Astrocyte (in vitro differentiated cells and primary cell): ENCODE data around the gene BICD1. TPM values are rescaled to one million over a fixed set of nuclear protein-coding genes. Genes with fewer than 3 reads are reported as not detected.
A peak's percentile ranks its signal among the peaks of the same experiment; 100 is the strongest.

Experiments
- DNase-seq: peaks from one replicate; pipeline ENCODE4 v3.0.0-alpha.2; 2010; ENCODE audit warnings: low read depth
- FAIRE-seq: peaks from 2 replicates; lab custom pipeline; 2011; peaks lifted over from hg19 to GRCh38; lab: Jason Lieb, UNC
- H2AFZ ChIP-seq: 2 replicates; pipeline ENCODE4 v1.6.0; 2012; ENCODE audit warnings: low read depth, low read length, inconsistent platforms
- H3K27ac ChIP-seq: 2 replicates; pipeline ENCODE4 v1.5.1; 2011; ENCODE audit warnings: low read depth, low read length, inconsistent platforms
- H3K27me3 ChIP-seq: 2 replicates; pipeline ENCODE4 v1.6.0; 2011; ENCODE audit warnings: low read length, inconsistent platforms; ENCODE audit not compliant: insufficient read depth
- H3K36me3 ChIP-seq: 2 replicates; pipeline ENCODE4 v1.5.1; 2011; ENCODE audit warnings: low read length, inconsistent platforms; ENCODE audit not compliant: insufficient read depth
- H3K4me1 ChIP-seq: 2 replicates; pipeline ENCODE4 v1.5.1; 2011; ENCODE audit warnings: low read length, inconsistent platforms; ENCODE audit not compliant: insufficient read depth
- H3K4me2 ChIP-seq: 2 replicates; pipeline ENCODE4 v1.6.0; 2012; ENCODE audit warnings: low read length, inconsistent platforms
- H3K4me3 ChIP-seq: 2 replicates; pipeline ENCODE4 v1.5.1; 2011; ENCODE audit warnings: low read depth, mild to moderate bottlenecking, low read length, inconsistent platforms; ENCODE audit not compliant: insufficient read depth
- H3K79me2 ChIP-seq: 2 replicates; pipeline ENCODE4 v1.6.0; 2012; ENCODE audit warnings: mild to moderate bottlenecking, low read length, inconsistent platforms; ENCODE audit not compliant: insufficient read depth
- H3K9ac ChIP-seq: 2 replicates; pipeline ENCODE4 v1.6.0; 2012; ENCODE audit warnings: mild to moderate bottlenecking, low read length, inconsistent platforms
- H3K9me3 ChIP-seq: 2 replicates; pipeline ENCODE4 v1.5.1; 2012; ENCODE audit warnings: low read depth, mild to moderate bottlenecking, low read length, inconsistent platforms; ENCODE audit not compliant: insufficient read depth
- H4K20me1 ChIP-seq: 2 replicates; pipeline ENCODE4 v1.6.0; 2012; ENCODE audit warnings: low read length, inconsistent platforms; ENCODE audit not compliant: insufficient read depth
- H3K27ac Mint-ChIP-seq: one replicate; pipeline ENCODE4 v1.8.0; 2021; ENCODE audit warnings: mild to moderate bottlenecking, mixed read lengths; ENCODE audit not compliant: unreplicated experiment
- H3K27me3 Mint-ChIP-seq: one replicate; pipeline ENCODE4 v1.8.0; 2021; ENCODE audit warnings: low read depth, mixed read lengths; ENCODE audit not compliant: unreplicated experiment
- H3K36me3 Mint-ChIP-seq: one replicate; pipeline ENCODE4 v1.8.0; 2021; ENCODE audit warnings: low read depth, mixed read lengths; ENCODE audit not compliant: unreplicated experiment
- H3K4me1 Mint-ChIP-seq: one replicate; pipeline ENCODE4 v1.8.0; 2021; ENCODE audit warnings: low read depth, mixed read lengths; ENCODE audit not compliant: unreplicated experiment
- H3K4me3 Mint-ChIP-seq: one replicate; pipeline ENCODE4 v1.8.0; 2021; ENCODE audit warnings: mild to moderate bottlenecking, moderate library complexity, mixed read lengths; ENCODE audit not compliant: unreplicated experiment
- H3K9me3 Mint-ChIP-seq: one replicate; pipeline ENCODE4 v1.8.0; 2021; ENCODE audit warnings: mild to moderate bottlenecking, mixed read lengths; ENCODE audit not compliant: unreplicated experiment
- CTCF ChIP-seq: IDR thresholded peaks from 2 replicates; pipeline ENCODE4 v1.5.1; 2011; ENCODE audit warnings: low read depth, mild to moderate bottlenecking, inconsistent platforms, low read length, moderate library complexity; ENCODE audit not compliant: insufficient read depth
- EZH2 ChIP-seq: IDR thresholded peaks from 2 replicates; pipeline ENCODE4 v1.6.1; 2012; ENCODE audit warnings: mild to moderate bottlenecking, low read length, inconsistent platforms; ENCODE audit not compliant: insufficient read depth
- total RNA-seq: library from RNA; stranded (reverse); gene quantifications from 2 replicates; pipeline ENCODE4 v1.2.1, GENCODE V29; 2021

The BICD1 gene
- total RNA-seq, 1 donor from 2014 or later: 28.7 TPM

- Histone ChIP-seq H3K27me3 (no peaks in the 10 kb centered on the region), H3K36me3 (no peaks in the 10 kb centered on the region), H3K4me1 (peaks cover 7% of the 10 kb centered on the region), H3K27ac (no peak overlapping the region), H3K4me3 (no peak overlapping the region), H3K4me2 (no peak overlapping the region), H3K9ac (no peak overlapping the region), H3K9me3 (no peaks in the 10 kb centered on the region), H3K79me2 (peaks cover 87% of the 10 kb centered on the region), H4K20me1 (peaks cover 54% of the 10 kb centered on the region), H2AFZ (no peak overlapping the region)
- peaks cover 4% of the 10 kb centered on the region for H3K9me3 Mint-ChIP-seq
- no peaks in the 10 kb centered on the region for H3K27me3 Mint-ChIP-seq
- no peak overlapping the region for H3K27ac Mint-ChIP-seq
- TF ChIP-seq CTCF (no peak), EZH2 (no peak)
- DNase-seq (no peak), FAIRE-seq (no peak)
- peaks cover 9% of the 10 kb centered on the region for H3K36me3 Mint-ChIP-seq
- no peak overlapping the region for H3K4me3 Mint-ChIP-seq
- no peaks in the 10 kb centered on the region for H3K4me1 Mint-ChIP-seq
Observed at GRCh38 chr12:32149489-32149888, 42.8 kb downstream of the BICD1 start.

GRCh38 chr12:32151086-32151485 lies 44.4 kb downstream of the BICD1 start:
- peaks cover 4% of the 10 kb centered on the region for H3K9me3 Mint-ChIP-seq
- Histone ChIP-seq H3K27ac (no peak overlapping the region), H3K27me3 (no peaks in the 10 kb centered on the region), H3K36me3 (no peaks in the 10 kb centered on the region), H3K9ac (no peak overlapping the region), H3K4me1 (peaks cover 7% of the 10 kb centered on the region), H3K9me3 (no peaks in the 10 kb centered on the region), H3K4me2 (no peak overlapping the region), H3K79me2 (peaks cover 72% of the 10 kb centered on the region), H4K20me1 (peaks cover 51% of the 10 kb centered on the region), H3K4me3 (no peak overlapping the region), H2AFZ (no peak overlapping the region)
- no peak overlapping the region for H3K27ac Mint-ChIP-seq
- DNase-seq (no peak), FAIRE-seq (no peak)
- no peak overlapping the region for H3K4me3 Mint-ChIP-seq
- peaks cover 2% of the 10 kb centered on the region for H3K4me1 Mint-ChIP-seq
- H3K36me3 Mint-ChIP-seq: peaks cover 9% of the 10 kb centered on the region
- no peaks in the 10 kb centered on the region for H3K27me3 Mint-ChIP-seq
- TF ChIP-seq CTCF (no peak), EZH2 (no peak)

- FAIRE-seq: no peak
- H3K4me2 ChIP-seq: no peak overlapping the region
Observed at GRCh38 chr12:32151552-32151951, 44.9 kb downstream of the BICD1 start.

More at GRCh38 chr12:32151552-32151951, 44.9 kb downstream of the BICD1 start:
- no peak overlapping the region for H3K9ac ChIP-seq
- TF ChIP-seq CTCF: no peak
- TF ChIP-seq EZH2: no peak
- no peaks in the 10 kb centered on the region for H3K9me3 ChIP-seq
- peaks cover 7% of the 10 kb centered on the region for H3K4me1 ChIP-seq
- Mint-ChIP-seq H3K27me3 (no peaks in the 10 kb centered on the region), H3K36me3 (peaks cover 9% of the 10 kb centered on the region), H3K9me3 (peaks cover 4% of the 10 kb centered on the region), H3K27ac (peak overlapping the region; percentile 48), H3K4me1 (peaks cover 4% of the 10 kb centered on the region), H3K4me3 (no peak overlapping the region)
- H3K36me3 ChIP-seq: no peaks in the 10 kb centered on the region
- no peaks in the 10 kb centered on the region for H3K27me3 ChIP-seq
- H2AFZ ChIP-seq: no peak overlapping the region
- H3K4me3 ChIP-seq: no peak overlapping the region
- H3K27ac ChIP-seq: no peak overlapping the region
- H4K20me1 ChIP-seq: peaks cover 51% of the 10 kb centered on the region
- DNase-seq: no peak
- peaks cover 69% of the 10 kb centered on the region for H3K79me2 ChIP-seq
